Measurements from ENCODE around the gene SUPT20HL1.
"Not testable (repeated sequence)": the region's sequence is repeated elsewhere in the genome, so short reads cannot be mapped to it uniquely, and the experiment has no call there.

The SUPT20HL1 gene

GRCh38 chrX:24360272-24360671 is at the start of gene SUPT20HL1:
Gene SUPT20HL1, plus strand, starts transcription at chrX:24360639. Its CDS starts 2,122 bp downstream, at chrX:24362761.
- TF ChIP-seq CTCF (conservative IDR thresholded peaks at IDR 0.05; ENCODE audit: low read depth, low read length) = no peak
- DNase-seq (ENCODE audit: low read depth) = no peak
- H3K4me3 ChIP-seq (ENCODE audit: low read depth, low read length) = no peak within 1 kb of the TSS

GRCh38 chrX:24310916-24311315 is 49.5 kb upstream of the SUPT20HL1 start:
- H3K4me3 ChIP-seq (ENCODE audit: low read depth, low read length); DNase-seq (ENCODE audit: low read depth): not testable (repeated sequence)

GRCh38 chrX:24311507-24312248 is 48.8 kb upstream of the SUPT20HL1 start:
- not testable (repeated sequence) for DNase-seq (ENCODE audit: low read depth); H3K4me3 ChIP-seq (ENCODE audit: low read depth, low read length)

- H3K4me3 ChIP-seq (ENCODE audit: low read depth, low read length); DNase-seq (ENCODE audit: low read depth): not testable (repeated sequence)
Observed at GRCh38 chrX:24312249-24312607, 48.2 kb upstream of the SUPT20HL1 start.

GRCh38 chrX:24314019-24314635 is 46.3 kb upstream of the SUPT20HL1 start, which contains the start of gene SUPT20HL2:
Gene SUPT20HL2, minus strand, starts transcription at chrX:24314069. Its CDS starts 754 bp downstream, at chrX:24313315.
- no peak for DNase-seq (ENCODE audit: low read depth)
- no peak for TF ChIP-seq CTCF (conservative IDR thresholded peaks at IDR 0.05; ENCODE audit: low read depth, low read length)
- H3K4me3 ChIP-seq (ENCODE audit: low read depth, low read length) = no peak within 1 kb of the TSS

GRCh38 chrX:24316111-24316510 is 44.3 kb upstream of the SUPT20HL1 start:
- no peak for TF ChIP-seq CTCF (conservative IDR thresholded peaks at IDR 0.05; ENCODE audit: low read depth, low read length)
- no peak overlapping the region for H3K4me3 ChIP-seq (ENCODE audit: low read depth, low read length)
- no peak for DNase-seq (ENCODE audit: low read depth)

- TF ChIP-seq CTCF (conservative IDR thresholded peaks at IDR 0.05; ENCODE audit: low read depth, low read length) = no peak
- H3K4me3 ChIP-seq (ENCODE audit: low read depth, low read length) = no peak overlapping the region
- DNase-seq (ENCODE audit: low read depth) = no peak
Observed at GRCh38 chrX:24317567-24317966, 42.9 kb upstream of the SUPT20HL1 start.

GRCh38 chrX:24321741-24322395 is 38.6 kb upstream of the SUPT20HL1 start:
- TF ChIP-seq CTCF (conservative IDR thresholded peaks at IDR 0.05; ENCODE audit: low read depth, low read length) = no peak
- no peak overlapping the region for H3K4me3 ChIP-seq (ENCODE audit: low read depth, low read length)
- DNase-seq (ENCODE audit: low read depth) = no peak
